ENCODE data around the gene SMAD7.

The SMAD7 gene

DNA sequence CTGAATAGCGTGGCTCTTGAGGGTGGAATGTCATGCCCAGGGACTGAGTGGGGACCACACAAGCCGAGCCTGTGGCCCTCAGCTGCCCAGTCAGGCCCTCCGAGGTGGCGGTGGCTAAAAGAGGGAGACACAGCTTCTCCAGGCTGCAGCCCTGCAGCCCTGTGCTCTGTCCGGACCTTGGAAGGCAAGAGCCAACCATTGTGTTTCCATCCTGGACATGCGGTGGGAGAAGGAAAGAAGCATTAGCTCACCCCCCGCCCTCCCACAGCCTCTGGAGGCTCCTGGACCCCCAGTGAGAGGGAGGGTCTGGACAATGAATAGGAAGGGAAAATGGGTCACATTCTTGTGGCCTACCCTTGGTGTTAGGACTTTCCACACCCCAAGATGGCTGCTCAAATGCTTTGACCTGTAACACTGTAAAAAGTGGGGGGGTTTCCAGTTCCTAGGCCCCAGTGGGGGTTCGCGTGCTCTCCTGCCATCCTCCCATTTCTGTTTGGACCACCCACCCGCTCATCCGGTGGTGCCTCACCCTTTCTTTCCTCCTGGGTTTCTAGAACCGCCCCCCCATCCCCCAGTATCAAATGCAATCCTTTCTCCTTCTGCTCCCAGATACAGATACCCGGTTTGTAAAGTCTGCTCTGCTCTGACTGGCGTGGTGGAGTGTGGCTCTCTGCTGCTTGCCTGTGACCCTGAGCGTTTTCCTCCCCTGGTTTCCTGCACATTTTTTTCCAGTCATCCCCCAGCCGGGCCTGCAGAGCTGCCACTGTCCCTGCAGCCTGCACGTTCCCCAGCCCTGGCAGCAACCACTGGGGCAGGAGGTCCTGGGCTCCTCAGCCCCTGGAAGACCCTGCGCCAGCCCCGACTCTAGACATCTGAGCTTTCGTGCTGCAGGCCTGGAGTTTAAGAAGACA is 36.3 kb upstream of the SMAD7 start:
- DNase-seq, result no peak

DNA sequence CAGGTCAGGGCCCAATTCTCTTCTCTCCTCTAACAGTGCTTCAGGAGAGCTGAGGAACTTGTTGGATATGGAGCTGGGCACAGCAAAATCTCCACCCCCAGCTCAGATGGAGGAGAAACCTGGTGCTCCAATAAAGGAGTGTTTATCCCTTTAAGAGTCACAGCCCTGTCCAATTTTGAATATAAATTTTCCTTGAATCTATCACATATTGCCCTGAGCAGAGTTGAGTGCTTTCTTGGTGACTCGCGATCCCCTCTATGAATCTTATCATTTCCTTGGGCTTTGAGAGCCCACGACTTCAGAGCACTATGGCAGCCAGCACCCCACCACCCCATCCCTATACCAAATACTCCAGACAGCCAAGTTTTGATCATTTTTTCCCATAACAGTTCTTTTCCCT is 34.4 kb upstream of the SMAD7 start:
- no peak for DNase-seq

DNA sequence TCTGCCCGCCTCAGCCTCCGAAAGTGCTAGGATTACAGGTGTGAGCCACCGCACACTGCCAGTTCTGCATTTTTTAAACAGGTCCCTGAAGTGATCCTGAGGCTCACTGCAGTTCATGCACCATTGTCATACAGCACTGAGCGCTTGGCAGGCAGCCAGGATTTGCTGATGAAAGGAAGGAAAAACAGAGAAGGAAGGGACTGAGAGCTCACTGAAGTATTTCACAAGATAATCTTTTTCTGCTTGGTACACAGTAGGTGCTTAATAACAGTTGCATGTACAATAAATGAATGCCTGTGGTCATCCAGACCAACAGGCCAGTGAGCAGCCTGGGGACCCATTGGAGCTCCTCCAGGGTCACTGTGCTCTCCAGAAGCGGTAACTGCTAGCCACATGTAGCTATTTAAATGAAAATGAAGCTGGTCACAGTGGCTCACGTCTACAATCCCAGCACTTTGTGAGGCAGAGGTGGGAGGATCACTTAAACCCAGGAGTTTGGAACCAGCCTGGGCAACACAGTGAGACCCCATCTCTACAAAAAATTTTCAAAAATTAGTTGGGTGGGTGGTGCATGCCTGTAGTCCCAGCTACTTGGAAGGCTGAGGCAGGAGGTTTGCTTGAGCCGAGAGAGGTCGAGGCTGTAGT is 33.1 kb upstream of the SMAD7 start:
- no peak for DNase-seq

DNA sequence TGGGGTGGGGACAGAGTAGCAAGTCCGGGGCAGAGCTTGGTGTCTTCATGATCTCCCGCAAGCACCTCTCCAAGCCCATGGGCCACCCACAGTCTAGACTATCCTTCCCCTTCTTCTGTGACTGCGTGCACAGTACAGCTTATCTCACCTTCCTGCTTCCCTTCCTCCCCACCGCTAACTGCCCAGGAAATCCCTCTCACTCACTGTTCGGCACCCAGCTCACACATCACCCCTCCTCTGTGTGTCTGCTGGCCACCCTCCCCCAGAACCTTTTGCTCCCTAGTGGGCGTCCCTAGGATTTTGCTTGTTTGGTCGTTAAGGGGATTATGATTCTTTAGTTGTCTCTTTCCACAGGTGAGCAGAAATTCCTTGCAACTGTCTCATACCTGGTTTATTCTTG is 31.5 kb upstream of the SMAD7 start:
- DNase-seq, result no peak

DNA sequence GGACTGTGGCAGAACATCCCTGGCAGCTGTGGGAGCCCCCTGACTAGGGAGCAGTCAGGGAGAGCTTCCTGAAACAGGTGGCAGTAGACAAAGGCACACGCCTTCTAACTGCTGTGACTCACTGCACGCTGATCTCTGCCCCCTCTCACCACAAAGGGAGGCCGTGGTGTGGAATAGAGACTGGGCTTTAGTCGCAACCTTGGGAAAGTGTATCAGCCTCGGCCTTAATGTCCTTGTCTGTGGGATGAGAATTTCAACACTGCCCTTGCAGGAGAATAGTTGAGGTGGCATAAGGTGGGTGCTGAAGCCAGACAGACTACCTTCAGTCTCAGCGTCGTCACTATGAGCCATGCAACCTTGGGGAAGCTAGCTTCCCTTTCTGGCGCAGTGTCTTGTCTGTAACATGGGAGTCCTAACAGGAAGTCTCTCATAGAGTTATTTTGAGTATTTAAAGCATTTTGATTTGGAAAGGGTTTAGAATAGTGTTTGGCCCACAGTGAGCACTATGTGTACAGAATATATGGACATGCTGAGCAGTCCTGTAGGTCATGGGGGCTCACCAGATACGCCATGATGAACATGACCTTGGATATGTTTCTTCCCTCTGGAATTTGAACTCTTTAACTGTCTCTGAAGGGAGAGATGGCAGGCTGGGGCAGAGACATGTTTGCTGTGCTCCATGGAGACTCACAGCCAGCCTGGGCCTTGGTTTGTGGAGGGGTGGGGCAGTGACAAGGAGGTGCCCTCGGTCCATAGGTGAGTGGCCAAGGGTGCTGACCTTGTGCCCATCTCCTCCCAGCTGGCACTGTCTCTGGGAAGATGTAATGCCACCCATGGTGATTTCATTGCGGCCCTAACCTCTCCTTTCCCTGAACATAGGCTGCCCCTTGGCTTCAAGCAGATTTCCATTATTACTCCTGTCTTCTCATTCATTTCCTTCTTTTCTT is 29.5 kb upstream of the SMAD7 start:
- no peak for DNase-seq

DNA sequence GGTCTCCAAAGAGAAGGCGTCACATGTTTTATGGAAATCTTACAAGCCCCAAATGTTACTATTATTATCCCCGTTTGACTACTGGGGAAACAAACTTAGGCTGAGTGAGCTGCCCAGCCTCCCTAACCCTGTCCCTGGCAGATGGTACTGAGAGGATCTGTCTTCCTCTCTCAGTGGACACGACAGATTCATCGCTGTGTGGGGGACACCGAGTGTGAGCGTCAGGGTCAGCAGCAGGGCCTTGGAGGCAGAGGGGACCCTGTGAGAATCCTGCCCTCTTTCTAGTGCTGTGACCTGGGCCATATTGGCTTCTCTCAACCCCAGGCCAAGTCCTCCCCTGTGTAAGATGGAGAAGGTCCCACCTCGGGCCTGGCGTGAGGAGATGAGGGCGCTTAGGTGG is 27.1 kb upstream of the SMAD7 start:
- DNase-seq, result no peak

DNA sequence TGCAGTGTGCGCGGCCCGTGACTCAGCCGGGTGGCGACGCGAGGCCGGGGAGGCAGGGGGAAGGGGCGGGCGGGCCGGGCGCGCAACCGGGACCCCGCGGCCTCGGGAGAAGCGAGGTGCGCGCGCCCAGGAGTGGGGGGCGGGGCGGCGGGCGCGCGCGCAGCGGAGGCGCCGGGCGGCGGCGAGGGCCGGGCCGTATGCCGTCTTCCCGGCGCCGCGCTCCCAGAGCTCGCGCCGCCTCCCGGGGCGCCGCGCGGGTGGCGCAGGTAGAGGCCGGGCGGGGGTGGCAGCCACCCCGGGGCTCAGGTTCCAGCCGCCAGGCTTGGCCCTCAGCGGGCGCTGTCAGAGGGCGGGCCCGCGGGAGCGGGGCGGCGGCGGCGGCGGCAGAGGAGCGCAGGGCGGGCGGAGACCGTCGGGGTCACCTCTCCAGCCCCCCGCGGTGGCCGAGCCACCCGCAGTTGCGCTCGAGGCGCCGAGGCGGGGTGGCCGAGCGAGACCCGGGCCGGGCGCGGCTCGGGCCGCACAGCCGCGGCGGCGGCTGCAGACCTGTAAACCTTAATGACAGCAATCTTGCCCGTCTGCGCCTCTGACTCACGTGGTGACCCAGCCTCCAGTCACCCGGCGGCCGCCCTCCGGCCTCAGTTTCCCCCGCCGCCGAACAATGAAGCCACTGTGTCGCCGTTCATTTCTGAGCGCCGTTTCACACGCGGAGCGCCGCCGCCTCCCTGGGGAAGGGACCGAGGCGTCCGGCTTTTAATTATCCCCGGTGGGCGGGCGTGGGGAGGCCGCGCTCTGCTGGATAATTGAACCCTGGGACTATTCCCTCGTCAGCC is 25.3 kb upstream of the SMAD7 start:
- no peak for DNase-seq

DNA sequence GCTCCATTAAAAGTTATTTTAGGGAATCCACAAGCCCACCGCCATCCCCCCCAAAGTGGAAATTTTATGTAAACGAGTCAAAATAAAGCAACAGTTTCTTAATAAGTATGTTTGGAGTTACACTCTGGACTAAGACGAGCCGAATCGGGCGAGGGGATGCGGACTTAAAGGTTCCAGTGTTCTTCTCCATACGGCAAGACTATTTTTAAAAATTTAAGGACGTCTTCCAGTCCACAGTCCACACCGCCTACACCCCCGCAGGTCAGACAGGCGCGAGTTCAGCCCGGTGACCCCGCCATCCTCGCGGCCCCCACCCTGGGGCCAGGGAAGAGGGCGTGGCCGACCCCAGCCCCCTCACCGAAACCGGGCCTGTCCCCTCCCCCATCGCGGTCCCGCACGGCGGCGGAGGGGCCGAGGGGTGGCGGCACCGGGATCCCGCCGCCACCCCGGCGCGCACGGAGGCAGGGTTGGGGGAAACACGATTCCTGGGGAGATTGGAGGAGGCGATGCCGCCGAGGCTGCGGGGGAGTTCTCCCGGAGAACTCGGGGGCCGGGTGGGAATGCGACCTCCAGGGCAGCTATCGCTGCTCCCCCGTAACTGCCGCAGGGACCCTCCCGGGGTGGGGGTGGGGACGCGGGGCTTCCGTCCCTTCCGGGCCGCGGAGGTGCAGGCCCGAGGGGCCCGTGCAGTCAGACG is 24.5 kb upstream of the SMAD7 start:
- no peak for DNase-seq

DNA sequence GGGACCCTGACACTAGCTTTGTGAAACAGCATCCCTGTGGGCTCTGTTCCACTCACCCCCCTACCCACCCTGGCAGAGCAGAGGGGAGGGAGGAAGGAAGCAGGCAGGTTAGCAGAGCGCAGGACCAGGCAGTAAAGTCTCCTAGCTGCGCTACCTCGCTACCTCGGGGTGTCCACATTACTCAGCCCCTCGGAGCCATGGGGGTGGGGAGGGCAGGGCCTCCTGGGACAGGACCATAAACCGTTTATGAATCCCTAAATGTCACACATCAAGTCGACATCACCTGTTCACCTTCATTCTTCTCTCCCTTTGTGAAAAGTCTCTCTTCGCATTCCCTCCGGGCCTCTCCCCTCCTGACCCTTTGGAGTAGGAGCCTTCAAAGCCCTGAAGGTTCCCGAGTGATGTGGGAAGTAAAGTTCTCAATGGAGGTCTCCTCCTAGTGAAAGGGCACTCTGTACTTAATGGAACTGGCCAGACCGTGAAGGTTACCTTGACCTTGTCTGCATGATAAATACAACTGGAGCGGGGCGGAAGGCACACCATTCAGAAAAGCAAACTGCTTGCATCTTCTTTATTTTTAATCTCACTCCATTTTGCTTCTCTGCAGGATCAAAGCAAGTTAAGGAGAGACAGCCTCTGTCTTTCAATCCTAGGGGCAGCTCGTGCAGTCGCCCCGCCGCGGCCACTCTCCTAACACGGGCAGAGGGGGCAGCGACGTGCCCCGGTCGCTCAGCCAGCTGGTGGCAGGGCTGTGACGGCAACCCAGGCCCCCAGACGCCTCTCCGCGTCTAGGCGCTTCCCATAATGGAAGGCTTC is 23.7 kb upstream of the SMAD7 start:
- no peak for DNase-seq

DNA sequence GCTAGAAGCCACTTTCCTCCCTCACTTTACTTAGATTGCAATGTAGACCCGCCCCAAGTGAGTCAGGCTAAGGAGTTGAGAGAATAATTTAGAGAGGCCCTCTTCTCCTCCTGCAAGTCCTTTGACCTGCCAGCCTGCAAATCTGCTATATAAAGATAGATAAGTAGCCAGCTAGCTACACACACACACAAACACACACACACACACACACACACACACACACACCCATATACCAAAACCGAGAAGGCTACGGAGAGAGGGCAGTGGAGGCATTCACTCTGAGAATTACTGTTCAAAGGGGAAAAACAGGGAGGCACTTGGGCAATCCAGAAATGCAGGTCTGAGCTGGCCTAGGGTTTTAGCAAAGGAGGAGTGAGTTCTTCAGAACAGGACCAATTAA is 23.0 kb upstream of the SMAD7 start:
- DNase-seq, result no peak

DNA sequence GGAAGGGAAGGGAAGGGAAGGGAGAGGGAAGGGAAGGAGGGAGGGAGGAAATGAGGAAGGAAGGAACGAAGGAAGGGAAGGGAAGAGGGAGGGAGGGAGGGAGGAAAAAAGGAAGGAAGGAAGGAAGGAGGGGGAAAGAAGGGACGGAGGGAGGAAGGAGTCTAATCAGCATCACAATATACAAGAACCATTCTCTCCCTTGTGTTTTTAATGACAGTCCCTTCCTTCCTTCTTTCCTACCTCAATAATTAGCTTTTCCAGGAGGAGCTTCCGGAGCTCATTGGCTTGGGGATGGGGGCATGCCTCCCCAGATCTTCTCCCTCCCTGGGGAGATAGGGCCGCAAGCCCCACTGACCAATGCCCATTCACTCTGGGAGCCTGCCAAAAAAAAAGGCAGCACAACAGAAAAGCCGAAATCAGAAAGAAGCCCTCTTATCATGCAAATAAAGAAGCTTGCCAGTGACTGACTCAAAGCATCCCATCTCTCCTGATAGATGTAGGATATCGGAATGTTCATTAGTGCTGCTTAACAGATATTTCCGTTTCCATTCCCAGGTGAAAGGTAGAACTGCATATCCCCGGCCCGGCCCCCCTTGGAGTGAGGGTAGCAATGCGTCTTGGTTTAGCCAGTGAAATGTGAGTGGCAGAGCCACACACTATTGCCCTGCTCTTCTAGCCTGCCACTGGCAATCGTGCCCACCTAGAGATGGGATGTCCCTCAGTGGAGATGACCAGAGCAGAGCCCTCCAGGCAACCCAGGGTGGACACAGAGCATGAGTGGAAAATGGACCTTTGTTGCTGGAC is 17.8 kb upstream of the SMAD7 start:
- DNase-seq, result no peak

DNA sequence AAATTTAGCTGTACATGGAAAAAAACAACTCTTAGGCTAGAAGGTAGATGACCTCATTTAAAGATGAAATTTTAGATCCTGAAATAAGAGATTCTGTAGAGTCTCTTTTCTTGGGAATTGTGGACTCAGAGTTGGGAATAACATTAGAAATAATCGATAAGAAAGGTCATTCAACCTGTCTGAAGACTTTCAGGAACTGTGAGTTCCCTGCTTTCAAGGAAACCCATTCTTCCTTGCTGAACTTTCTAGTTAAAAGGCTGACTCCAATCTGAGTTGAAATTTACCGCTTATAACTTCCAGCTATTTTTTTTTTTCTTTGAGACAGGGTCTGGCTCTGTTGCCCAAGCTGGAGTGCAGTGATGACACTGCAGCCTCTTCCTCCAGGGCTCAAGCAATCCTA is 16.8 kb upstream of the SMAD7 start:
- no peak for DNase-seq

DNA sequence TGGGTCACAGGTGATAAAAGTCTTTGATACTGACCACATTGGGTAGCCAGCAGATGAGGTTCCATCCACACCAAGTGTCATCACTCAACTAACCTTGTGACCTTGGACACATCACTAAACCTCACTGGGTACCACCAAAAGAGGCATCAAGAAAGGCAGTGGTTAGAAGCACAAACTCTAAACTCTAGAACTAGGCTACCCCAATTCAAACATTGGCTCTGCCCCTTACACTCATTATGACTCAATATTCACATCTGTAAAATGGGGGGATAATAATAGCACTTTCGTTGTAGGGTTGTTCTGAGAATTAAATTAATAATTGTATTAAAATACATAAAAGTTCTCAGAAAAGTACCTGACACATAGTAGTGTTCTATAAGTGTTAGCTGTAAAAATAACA is 15.8 kb upstream of the SMAD7 start:
- no peak for DNase-seq

DNA sequence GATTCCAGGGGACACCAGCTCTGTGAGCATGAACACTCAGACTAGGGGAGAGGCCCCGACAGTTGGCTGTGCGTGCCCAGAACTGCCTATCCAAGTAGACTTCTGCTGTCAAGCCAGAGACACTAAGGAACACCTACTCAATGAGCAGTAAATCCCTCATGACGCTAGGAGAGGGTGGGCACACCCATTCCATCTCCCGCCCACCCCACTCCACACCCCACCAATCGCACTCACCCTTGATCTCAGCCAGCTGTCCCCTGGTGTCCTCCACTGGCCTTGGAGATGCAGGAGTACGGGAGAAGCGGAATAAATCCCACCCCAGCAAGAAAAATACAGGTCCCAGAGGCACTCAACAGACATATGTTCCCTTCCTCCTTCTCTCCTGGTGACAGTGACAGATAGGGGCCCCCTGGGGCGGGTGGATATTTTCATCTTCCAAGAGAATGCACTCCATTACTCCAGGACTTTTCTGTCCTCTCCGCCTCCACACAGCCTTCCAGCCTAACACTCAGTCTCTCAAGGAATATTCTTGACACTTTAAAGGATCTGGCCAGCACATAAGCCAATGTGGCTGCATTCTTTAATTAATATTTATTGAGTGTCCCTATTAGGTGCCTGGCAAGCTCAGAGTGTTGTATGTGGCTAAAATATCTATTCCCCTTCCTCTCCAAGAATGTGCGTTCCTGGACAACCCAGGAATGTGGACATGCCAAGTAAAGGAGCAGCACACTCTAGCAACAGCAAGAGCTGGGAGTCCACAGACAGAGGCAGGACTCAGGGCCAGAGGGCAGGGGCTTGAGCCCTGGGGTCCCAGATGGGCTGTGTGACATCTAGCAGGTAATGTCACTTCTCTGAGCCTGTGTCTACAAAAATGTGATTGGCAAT is 13.1 kb upstream of the SMAD7 start:
- DNase-seq, result no peak

DNA sequence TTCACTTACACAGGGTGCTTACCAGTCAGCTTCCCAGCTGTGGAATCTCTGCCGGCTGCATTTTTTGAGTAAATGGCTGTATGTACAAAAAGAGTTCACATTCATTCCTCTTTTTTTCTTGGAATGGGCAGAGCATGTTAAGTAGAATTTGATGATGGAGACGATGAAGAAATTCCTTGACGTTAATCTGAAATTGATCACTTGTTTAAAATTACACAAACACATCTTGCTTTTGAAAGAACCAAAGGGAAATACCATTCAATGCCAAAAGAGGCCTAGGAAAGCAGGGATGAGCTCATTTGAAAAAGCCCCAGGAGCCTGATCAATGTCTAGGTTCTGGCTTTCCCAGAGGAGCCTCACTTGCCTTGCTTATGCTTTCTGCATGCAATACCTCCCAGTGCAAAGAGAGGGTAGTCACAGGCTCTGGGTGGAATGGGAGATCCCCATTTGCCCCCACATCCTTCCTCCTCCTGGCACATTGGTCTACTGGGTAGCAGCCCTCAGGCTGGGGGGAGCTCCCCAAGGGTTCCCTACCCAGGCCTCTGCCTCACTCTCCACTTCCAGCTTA is 12.3 kb upstream of the SMAD7 start:
- DNase-seq, result no peak

DNA sequence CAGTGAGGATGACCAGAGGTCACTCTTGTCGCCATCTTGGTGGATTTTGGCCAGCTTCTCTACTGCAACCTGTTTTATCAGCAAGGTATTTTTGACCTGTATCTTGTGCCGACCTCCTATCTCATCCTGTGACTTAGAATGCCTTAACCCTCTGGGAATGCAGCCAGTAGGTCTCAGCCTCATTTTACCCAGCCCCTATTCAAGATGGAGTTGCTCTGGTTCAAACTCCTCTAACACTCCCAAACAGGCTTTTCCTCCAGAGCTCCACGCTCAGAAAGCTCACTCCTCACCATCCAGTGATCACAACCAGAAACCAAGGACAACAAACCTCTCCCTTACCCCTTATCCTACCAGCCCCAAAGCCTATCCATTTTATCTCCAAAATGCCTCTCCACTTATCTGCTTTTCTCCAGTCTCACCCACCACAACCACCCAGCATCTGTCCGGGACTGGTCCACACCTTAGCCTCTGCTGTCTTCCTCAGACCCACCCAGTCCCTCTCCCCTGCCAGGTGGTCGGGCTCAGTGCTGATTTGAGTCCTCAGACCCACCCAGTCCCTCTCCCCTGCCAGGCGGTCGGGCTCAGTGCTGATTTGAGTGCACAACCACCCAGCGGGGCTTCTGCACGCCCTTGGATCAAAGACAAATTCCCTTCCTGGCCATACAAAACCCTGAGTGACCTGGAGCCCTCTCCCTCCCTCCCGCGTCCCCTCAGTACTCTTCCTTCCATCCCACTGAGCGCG is 11.7 kb upstream of the SMAD7 start:
- DNase-seq, result no peak

DNA sequence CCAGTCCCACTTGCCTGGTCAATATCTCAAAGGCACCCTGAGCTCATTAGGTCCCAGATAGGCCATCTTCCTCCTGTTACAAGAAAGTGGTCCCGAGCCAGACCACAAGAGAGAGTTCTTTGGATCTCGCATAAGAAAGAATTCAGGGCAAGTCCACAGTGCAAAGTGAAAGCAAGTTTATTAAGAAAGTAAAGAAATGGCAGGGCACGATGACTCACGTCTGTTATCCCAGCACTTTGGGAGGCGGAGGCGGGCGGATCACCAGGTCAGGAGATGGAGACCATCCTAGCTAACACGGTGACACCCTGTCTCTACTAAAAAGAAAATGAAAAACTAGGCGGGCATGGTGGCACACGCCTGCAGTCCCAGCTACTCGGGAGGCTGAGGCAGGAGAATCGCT is 10.8 kb upstream of the SMAD7 start:
- DNase-seq, result no peak
